ENCODE data around the gene RXFP2. TPM values are rescaled to one million over a fixed set of nuclear protein-coding genes. Genes with fewer than 3 reads are reported as not detected.

RXFP2 gene
- total RNA-seq, 1 donor from 2014 or later, result 0.80 TPM

- peaks cover 29% of the 10 kb centered on the region for H3K27me3 Mint-ChIP-seq
- TF ChIP-seq, protein P1, sequence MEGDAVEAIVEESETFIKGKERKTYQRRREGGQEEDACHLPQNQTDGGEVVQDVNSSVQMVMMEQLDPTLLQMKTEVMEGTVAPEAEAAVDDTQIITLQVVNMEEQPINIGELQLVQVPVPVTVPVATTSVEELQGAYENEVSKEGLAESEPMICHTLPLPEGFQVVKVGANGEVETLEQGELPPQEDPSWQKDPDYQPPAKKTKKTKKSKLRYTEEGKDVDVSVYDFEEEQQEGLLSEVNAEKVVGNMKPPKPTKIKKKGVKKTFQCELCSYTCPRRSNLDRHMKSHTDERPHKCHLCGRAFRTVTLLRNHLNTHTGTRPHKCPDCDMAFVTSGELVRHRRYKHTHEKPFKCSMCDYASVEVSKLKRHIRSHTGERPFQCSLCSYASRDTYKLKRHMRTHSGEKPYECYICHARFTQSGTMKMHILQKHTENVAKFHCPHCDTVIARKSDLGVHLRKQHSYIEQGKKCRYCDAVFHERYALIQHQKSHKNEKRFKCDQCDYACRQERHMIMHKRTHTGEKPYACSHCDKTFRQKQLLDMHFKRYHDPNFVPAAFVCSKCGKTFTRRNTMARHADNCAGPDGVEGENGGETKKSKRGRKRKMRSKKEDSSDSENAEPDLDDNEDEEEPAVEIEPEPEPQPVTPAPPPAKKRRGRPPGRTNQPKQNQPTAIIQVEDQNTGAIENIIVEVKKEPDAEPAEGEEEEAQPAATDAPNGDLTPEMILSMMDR (conservative IDR thresholded peaks at IDR 0.05), result no peak
- H3K27ac Mint-ChIP-seq, result no peak overlapping the region
- no peaks in the 10 kb centered on the region for H3K36me3 Mint-ChIP-seq
- no peaks in the 10 kb centered on the region for H3K9me3 Mint-ChIP-seq
- DNase-seq (ENCODE audit: extremely low spot score, unreplicated experiment), result no peak
- H3K4me1 Mint-ChIP-seq (ENCODE audit: unreplicated experiment), result peaks cover 7% of the 10 kb centered on the region
- H3K4me3 Mint-ChIP-seq, result no peak overlapping the region
Measured at GRCh38 chr13:31851216-31851615, 111.9 kb downstream of the RXFP2 start.

Measured in type B pancreatic cell (in vitro differentiated cells).